GM19238 (cell line): ENCODE measurements around the gene TBC1D20.
A peak's percentile ranks its signal among the peaks of the same experiment; 100 is the strongest.
"Not testable (repeated sequence)": the region's sequence is repeated elsewhere in the genome, so short reads cannot be mapped to it uniquely, and the experiment has no call there.

Experiments used
- DNase-seq: peaks from one replicate; pipeline ENCODE4 v3.0.0; 2011; ENCODE audit warnings: low spot score; ENCODE audit not compliant: insufficient read length

TBC1D20 gene, protein sequence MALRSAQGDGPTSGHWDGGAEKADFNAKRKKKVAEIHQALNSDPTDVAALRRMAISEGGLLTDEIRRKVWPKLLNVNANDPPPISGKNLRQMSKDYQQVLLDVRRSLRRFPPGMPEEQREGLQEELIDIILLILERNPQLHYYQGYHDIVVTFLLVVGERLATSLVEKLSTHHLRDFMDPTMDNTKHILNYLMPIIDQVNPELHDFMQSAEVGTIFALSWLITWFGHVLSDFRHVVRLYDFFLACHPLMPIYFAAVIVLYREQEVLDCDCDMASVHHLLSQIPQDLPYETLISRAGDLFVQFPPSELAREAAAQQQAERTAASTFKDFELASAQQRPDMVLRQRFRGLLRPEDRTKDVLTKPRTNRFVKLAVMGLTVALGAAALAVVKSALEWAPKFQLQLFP

DNA sequence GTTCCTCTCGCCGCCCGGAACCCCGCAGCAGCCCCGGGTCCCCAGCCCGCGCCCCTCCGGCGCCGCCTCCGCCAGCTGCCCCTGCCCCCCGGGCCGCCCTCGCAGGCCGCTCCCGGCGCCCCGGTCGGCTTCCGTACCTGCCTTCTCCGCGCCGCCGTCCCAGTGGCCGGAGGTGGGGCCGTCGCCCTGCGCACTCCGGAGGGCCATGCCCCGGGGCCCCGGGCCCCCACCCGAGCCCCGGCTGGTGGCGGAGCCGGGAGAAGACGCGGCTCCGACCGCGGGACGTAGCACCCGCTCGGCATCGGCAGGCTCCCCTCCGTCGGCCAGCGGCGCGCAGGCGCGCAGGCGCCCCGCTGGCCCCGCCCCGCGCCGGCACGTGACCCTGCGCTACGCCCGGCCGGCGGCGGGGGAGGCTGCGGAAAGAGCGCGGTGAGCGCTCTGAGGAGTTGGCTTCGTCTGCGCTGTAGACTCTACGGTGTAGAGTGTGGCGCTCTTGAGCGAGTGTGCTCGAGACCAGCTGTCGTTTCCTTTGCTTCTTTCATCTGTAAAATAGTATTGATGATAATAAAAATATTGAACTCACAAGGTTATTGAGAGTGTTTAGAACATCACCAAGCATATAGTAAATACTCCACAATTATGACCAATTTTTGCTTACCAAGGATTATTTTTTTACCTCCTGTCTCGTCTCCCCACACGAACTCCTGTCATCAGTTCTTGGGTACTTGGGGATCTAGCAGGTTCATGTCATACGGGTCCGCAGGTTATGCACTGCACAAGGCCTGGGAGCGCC lies at the start of gene TBC1D20:
Gene TBC1D20 (minus strand): TSS at position 335 of the 793 bp plus-strand sequence. CDS start 128 bp downstream, at position 207.
- DNase-seq = peak; percentile 92

DNA sequence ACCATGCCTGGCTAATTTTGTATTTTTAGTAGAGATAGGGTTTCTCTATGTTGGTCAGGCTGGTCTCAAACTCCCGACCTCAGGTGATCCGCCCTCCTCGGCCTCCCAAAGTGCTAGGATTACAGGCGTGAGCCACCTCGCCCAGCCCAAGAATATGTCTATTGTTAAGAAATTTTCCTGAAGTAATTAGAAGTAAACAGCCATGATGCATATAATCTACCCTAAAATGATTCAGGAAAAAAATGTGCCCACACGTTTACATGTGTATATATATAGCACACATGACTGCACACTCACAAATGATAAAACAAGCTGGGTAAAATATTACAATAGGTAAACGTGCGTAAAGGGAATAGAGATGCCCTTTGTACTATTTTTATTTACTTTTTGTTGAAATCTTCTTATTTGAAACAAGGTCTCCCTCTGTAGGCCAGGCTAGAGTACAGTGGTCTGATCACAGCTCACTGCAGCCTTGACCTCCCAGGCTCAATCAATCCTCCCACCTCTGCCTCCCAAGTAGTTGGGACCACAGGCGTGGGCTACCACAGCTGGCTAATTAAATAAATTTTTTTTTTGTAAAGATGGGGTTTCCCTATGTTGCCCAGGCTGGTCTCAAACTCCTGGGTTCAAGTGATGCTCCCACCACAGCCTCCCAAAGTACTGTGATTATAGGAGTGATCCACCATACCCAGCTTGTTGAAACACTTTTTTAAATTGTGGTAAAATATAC lies 48.2 kb upstream of the TBC1D20 start:
- not testable (repeated sequence) for DNase-seq

DNA sequence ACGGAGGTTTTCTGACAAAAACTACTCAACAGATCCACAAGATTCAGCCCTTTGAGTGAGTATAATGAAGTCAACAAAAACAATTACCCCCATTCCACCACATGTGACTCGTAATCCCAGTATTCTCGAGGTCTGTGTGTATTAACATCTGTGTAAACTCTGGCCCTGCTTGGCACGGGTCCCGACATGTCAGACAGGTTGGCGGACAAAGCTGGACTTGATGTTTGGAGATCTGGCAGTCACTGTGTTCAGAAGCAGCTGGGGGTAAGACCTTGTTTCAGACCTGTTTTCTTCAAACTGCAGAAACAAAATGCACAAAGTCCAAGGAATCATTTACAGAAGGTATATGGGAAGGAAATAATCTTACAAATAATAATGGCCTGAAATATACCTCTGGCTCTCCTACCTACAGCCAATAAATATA lies 46.0 kb upstream of the TBC1D20 start:
- DNase-seq = not testable (repeated sequence)

DNA sequence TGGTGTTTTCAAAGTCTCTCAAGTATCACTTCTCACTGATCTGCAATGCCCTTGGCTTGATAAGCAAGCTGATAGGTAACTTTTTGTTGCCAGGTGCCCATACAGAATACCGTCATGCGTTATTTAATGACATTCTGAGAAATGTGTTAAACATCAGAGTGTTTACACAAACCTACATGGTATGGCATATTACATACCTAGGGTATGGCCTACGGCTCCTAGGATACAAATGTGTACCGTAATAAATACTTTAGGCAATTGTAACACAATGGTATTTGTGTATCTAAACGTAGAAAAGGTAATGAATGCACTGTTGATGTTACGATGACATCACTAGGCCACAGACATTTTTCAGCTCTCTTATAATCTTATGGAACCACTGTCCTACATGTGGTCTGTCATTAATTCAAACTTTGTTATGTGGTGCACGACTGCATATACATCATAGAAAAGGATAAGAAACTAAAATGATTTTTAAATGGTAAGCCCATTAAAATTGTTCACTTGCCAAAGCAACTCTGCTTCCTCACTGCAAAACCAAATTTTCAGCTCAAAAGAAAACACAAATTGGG lies 45.5 kb upstream of the TBC1D20 start:
- no peak for DNase-seq

DNA sequence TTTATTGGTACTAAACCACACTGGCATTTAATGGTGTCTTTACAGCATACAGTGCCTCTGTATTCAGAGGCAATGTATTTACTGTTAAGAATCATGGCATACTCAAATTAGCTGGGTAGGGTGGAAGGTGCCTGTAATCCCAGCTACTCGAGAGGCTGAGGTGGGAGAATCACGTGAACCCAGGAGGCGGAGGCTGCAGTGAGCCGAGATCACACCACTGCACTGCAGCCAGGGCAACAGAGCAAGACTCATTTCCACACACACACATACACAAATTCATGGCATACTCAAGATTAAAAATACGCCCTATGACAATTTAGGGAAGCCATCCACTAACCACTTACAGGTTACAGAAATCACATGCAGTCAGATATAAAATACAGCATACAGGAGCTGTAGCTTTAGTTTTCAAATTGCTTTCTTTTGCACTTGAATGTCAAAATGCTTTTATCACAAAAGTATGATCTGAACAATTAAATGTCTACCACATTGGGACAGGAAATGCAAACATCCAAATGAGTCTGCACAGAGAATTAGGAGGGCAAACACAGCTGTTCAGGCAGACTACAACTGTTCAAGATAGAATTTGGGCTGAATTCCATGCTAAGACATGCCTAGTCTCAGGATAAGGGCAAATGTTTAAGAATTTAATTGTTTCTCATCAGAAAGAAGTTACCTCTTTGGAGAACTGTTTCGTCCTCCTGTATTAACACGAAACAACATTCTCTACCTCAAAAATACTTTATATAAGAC lies 44.8 kb upstream of the TBC1D20 start:
- no peak for DNase-seq

DNA sequence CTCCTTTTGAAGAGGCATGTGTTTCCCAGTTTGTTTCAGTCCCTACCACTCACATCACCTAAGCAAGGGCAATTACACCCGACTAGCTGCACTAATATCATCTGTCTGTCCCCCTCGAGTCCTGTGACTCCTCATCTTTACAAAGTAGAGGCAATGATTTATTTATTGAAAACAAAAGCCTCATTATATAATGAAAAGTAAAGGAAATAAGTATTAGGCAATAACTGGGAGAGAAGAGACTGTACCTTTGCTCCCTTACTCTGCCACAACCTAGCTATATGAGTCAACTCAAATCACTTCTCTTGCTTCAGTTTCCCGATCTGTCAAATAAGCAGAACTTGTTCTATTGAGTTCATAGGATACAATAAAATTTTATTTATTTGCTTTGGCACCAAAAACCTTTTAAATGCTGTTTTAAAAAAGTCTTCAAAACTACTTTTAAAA lies 42.3 kb upstream of the TBC1D20 start:
- DNase-seq = no peak

DNA sequence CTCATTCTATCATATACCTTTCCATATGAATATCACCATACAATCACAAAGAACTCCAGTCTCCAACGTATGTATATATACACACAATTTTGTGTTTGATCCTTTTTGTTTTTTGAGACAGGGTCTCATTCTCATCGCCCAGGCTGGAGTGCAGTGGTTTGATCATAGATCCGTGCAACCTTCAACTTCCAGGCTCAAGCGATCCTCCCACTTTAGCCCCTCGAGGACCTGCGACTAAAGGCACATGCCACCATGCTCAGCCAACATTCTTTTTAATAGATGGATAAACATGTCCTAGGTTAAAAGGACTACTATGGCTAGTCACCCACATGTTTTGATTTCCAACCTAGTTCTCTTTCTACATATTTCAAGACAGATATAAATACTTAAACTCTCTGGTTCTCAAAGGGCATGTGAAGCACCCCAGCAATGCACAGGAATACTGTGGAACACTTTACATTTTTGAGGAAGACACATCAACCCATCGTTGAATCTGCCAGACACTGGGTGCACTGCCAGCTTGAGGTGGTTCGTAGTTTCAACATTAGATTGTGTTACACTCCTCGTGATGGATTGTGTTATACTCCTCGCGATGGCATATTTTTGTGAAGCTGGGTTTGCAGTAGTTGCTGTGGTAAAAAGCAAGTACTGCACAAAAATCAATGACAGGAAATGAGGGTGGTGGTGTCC lies 40.9 kb upstream of the TBC1D20 start:
- DNase-seq = no peak

DNA sequence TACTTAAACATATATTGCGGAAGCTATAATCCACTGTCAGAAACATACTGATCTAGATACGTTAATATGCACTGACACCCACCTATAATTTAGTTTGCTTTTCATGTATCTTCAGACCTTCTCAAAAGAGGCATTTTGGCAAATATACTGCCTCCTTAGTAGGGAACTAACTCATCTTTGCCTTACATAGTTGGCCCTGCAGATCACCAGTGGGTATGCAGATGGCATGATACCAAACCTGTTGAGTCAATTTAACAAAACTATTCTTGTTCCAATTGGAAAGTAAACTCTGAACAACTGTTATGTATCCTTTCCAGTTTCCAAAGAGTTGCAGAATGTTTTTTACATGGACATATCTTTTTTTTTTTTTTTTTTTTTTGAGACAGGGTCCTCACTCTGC lies 35.6 kb upstream of the TBC1D20 start:
- DNase-seq = no peak

DNA sequence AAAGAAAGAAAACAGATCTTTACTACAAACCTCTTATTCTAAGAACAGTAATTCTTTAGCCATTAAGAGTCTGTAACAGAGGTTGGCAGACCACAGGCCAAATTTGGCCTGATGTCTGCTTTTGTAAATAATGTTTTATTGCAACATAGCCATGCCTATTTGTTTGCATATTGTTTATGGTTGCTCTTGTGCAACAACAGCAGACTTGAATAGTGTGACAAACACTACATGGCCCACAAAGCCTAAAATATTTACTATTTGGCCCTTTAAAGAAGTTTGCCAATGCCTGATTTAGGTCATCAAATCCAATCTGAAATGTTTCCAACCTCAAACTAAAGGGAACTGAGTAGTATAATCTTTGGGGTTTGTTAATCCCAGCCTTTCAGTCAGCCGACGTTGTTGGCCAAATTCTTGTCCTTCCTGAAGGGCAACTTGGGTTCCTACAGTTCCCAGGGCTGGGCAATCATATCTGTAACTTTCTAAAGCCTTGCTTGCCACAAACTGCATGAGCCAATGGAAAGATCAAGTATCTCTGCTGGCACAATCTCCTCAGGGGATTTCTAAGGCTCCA lies 33.9 kb upstream of the TBC1D20 start:
- DNase-seq = no peak

DNA sequence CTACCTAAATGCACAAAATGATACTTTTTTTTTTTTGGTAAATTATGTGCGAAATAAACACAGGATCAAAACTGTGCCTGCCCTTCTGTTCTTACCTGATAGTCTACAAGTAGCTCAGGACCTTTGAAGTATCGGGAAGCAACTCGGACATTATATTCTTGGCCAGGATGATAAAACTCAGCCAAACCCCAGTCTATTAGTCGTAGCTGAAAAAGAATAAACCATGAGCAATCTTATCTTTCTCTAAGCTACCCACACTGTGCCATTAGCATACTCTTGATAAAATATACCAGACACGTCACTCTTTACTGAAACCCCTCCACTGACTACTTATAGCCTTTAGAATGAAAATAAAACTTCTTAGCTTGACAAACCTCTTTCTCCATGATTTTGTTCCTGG lies 29.8 kb upstream of the TBC1D20 start:
- DNase-seq = no peak

DNA sequence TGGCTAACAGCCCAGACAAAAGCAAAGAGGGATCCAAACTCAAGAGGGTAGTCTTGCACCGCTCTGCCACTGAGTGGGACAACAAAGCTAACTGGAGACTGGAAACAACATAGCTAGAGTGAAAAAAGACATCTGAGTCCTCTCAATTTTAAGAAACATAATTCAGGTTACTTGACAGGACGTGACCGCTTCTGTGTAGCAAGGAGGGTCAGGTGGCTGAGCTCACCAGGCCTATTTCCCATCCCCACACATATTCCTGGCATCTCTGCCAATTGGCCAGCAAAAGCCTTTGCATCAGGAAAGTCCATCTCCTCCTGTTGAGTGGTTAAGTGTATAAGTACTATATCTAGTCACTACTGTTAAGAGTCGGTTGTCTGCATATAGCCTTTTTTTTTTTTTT lies 25.3 kb upstream of the TBC1D20 start:
- DNase-seq = no peak

DNA sequence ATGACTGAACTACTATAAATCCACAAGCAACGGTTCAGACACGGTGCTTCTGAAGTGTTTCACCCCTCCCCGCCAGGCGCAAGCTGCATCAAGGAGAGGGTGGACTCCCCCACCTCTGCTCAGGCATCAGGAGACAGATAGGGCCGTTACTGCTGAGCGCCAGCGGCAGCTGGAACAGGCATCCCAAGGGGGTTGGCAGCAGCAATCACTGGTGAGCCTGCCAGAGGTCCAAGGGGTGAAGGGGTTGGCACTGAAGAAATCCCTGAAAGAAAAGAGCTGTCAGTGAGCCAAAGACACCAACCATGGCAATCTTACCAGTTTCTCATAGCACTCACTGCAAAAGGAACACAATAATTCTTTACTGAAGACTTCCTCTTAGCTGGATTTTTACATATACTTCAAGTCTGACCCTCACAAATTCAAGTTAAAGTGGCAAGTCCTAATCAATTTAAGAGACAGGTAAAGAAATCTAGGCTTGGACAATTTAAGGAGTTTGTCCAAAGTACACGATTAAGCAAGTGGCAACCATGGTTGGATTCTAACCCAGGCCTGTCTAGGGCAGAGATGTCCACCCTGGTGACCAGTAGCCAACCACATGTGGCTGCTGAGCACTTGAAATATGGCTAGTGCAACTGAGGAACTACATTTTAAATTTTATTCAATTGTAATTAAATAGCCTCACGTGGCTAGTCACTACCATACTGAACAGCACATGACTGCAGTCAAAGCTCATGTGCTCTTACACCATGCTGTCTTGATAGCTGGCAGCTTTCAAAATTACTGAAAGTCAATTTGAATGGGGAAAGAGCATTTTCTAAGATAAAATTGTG lies 21.7 kb upstream of the TBC1D20 start:
- DNase-seq = no peak

DNA sequence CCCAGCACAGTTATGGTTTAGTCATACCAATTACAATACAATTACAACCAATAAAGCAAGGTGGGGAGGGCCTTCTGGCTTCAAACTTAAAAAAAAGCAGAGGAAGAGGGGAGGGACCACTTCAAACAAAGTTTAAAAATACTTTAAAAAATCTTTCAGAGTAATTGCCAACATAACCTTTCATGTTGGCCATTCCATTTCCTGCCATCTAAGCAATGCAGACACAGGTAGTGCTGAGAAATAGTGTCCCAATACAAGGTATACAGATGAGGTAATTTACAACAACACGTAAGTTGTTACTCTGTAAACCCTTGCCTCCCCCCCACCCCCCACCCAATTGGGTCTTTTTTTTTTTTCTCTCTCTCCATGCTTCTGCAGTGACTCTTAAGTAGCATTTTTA lies 18.8 kb upstream of the TBC1D20 start:
- DNase-seq = no peak

DNA sequence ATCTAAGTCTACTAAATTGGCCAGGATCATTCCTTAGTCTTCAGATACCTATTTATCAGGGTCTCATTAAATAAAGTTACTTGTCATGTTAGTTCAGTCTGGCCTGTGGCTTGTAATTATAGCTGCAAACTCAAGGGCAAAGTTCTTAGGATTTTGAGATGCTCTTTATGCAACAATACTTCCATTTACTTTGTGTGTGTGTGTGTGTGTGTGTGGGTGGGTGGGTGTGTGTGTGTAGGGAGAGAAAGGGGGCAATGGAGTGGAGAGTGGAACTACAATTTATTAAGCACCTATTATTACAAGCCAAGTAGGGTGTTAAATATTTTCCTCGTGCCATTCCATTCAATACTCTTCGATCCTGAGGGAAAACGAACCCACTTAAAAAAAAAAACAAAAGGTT lies 17.7 kb upstream of the TBC1D20 start:
- DNase-seq = no peak

DNA sequence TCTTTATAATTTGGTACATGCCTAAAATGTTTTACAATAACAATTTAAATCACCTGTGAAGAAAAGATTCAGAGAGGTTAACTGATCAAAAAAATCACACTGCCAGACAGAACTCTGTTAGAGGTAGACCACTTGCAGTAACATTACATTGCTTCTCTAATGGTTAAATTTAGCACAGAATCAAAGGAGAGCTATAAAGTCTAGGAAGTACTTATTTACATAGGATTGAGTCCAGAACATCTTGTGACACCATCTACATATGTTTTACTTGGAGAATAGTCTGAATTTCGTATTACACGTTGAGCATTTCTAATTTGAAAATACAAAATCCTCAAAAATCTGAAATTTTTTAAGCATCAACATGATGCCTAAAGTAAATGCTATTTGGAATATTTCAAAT lies 17.2 kb upstream of the TBC1D20 start:
- no peak for DNase-seq

DNA sequence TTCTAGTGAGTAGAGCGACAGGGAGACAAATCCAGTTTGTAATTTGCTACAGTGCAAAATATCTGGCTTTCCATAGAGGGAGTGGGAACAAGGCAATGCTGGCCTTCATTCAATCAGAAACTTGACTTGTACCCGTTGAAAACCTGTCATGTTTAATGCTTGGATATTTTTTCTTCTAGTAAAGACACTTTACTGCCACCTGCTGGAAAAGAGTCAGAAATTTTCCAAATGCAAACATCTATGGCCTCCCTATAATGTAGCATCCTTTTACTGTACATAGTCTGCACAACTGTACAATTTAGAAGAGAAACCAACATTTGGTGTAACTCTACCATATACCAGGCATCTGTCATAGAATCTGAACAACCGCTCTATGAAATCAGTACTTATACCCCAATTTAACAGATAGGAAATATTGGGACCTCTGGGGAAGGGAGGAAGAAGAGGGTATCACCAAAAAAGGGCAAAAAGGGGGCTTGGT lies 16.7 kb upstream of the TBC1D20 start:
- peak; percentile 12 for DNase-seq

DNA sequence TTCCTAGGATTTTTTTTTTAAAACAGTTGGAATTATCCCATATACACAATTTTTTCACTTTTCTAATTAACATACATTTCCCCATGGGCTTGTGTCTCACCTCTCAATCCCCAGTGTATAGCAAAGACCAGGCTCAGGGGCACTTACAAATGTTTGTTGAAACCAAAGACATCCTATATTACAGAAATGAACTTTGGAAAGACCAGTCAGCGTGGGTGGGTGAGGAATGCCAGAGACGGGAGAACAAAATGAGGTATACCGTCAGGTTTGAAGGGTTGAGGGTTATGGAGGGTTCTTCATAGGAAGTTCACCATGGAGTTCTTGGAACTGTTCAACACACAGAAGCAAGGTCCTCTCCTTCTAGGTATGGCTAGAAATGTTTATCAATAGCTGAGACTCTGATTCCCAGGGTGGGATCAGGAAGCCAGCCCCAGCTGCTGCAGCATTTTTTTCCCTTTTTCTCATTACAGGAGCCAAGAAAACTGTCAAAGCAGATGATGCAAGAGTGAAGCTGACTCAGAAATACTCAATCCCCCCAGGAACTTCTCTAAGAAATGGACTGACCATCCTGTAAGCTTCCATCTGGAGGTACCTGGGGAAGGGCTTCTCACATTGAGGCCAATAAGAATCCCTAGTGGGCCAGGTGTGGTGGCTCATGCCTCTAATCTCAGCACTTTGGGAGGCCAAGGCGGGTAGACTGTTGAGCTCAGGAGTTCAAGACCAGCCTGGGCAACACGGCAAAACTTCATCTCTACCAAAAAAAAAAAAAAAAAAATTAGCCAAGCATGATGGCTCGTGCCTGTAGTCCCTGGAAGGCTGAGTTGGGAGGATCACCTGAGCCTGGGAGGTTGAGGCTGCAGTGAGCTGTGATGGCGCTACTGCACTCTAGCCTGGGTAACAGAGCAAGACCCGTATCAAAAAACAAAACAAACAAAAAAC lies 15.9 kb upstream of the TBC1D20 start:
- DNase-seq = no peak
